A549 (cell line): ENCODE results near the gene GMDS.

Experiments used
- CTCF ChIP-seq: fragments of >200 bp; sonication (Bioruptor Twin); formaldehyde crosslinking; IDR thresholded peaks from 3 replicates; pipeline ENCODE4 v1.5.1; 2016
- KDM1A ChIP-seq: fragments of 200-600 bp; sonication (generic); IDR thresholded peaks from 2 replicates; pipeline ENCODE4 v1.6.1; 2016; ENCODE audit warnings: low read depth, mild to moderate bottlenecking

GRCh38 chr6:2259002-2259494 lies 13.6 kb upstream of the GMDS start:
- TF ChIP-seq KDM1A (no peak), CTCF (no peak)
